Thymus (tissue), 11 donors: Measurements from ENCODE around the gene SYPL2. TPM values are rescaled to one million over a fixed set of nuclear protein-coding genes. Genes with fewer than 3 reads are reported as not detected.
A peak's percentile ranks its signal among the peaks of the same experiment; 100 is the strongest.

Source experiments
- DNase-seq, 9 donors: peaks; one replicate each; pipeline ENCODE4 v3.0.0-alpha.2; 2013; ENCODE audit warnings: low spot score in 9 of 9, low read depth in 6 of 9, missing footprints in 1 of 9
- H3K27ac ChIP-seq, 2 donors: one replicate each; pipeline ENCODE4 v1.5.1; 2013; ENCODE audit warnings: control low read depth in 1 of 2, low read depth in 1 of 2, low read length in 1 of 2, mild to moderate bottlenecking in 1 of 2, moderate library complexity in 1 of 2
- H3K27me3 ChIP-seq, 2 donors: one replicate each; pipeline ENCODE4 v1.5.1; 2013; ENCODE audit warnings: low read length in 1 of 2; ENCODE audit not compliant: control insufficient read depth in 2 of 2, insufficient read depth in 1 of 2
- H3K36me3 ChIP-seq, 2 donors: one replicate each; pipeline ENCODE4 v1.5.1; 2013; ENCODE audit warnings: low read length in 1 of 2, mild to moderate bottlenecking in 1 of 2, moderate library complexity in 1 of 2; ENCODE audit not compliant: control insufficient read depth in 2 of 2, insufficient read depth in 2 of 2
- H3K4me1 ChIP-seq, 2 donors: one replicate each; pipeline ENCODE4 v1.5.1; 2013; ENCODE audit warnings: low read length in 2 of 2; ENCODE audit not compliant: control insufficient read depth in 2 of 2, insufficient read depth in 2 of 2
- H3K4me3 ChIP-seq, 2 donors: one replicate each; pipeline ENCODE4 v1.5.1; 2013; ENCODE audit warnings: low read length in 2 of 2, control low read depth in 1 of 2, mild to moderate bottlenecking in 1 of 2
- H3K9me3 ChIP-seq, 2 donors: one replicate each; pipeline ENCODE4 v1.5.1; 2013; ENCODE audit warnings: low read length in 1 of 2, mild to moderate bottlenecking in 1 of 2; ENCODE audit not compliant: control insufficient read depth in 2 of 2, insufficient read depth in 1 of 2
- WGBS: extraction: QIAGEN DNeasy Blood & Tissue Kit; methylation state at CpG from one replicate; pipeline ENCODE4 v1.1.7; 2013; 5-methylcytosine and 5-hydroxymethylcytosine counted together
- polyA plus RNA-seq: library from polyadenylated mRNA; stranded (reverse); fragments of 200-250 nt; gene quantifications from one replicate; pipeline ENCODE4 v1.2.3, GENCODE V29; 2013
- total RNA-seq: library from RNA; stranded (reverse); fragments of 120-200 nt; gene quantifications from one replicate; pipeline ENCODE4 v1.2.4, GENCODE V29; 2013
- donor health status: healthy.

SYPL2 gene
- total and polyA plus RNA-seq, 2 donors, result 0.05 to 0.34 TPM

DNA sequence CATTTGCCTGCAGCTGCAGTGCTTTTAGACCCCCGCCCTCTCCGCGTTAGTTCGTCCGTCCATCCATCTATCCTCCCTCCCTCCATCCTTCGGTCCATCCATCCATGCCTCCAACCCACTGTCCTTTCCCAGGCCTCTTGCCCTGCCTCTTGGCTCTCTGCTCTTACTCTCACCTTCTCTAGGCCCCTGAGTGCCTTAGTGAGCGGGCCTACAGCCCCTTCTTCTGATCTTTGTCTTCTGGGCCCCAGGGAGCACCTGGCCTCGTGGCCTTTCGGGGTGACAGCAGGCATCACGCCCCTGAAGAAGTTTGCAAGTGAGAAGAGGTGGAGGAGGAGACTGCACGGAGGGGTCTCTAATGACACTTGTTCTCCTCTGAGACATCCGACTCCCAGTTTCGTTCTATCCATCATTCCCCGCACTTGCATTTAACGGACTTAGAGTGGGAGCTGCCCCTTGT, 18.2 kb downstream of the SYPL2 start:
- peaks cover 5 to 21% of the 10 kb centered on the region in 2 donors for H3K4me1 ChIP-seq
- 46% methylated on average over 15 of the region's 15 CpGs for WGBS
- peaks cover 29 to 30% of the 10 kb centered on the region in 2 donors for H3K36me3 ChIP-seq
- H3K4me3 ChIP-seq, result peak overlapping the region; percentile 51 to 75
- DNase-seq, result no peak
- peaks cover 0 to 3% of the 10 kb centered on the region in 2 donors for H3K9me3 ChIP-seq
- peak overlapping the region in 1 of 2 donors; percentile 28 for H3K27ac ChIP-seq
- peaks cover 0 to 37% of the 10 kb centered on the region in 2 donors for H3K27me3 ChIP-seq

DNA sequence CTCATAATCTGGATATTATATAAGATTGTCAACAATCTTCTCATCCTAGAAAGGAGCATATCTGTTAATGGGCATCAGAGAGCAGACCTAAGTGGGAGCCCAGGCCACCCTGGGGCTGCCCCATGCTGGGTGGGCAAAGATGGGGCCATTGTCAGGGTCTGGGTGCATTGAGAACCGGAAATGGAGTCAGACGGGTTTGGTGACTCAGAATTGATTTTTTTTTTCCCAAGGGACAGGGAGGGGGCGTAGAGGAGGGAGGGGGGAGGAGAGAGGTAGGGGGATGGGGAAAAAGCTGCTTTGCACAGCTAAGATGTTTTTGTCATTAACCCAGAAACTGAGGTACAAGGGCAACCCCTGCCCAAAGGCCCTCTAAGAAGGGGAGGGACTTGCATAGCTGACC, 18.7 kb downstream of the SYPL2 start:
- Histone ChIP-seq H3K4me1 (peaks cover 5 to 21% of the 10 kb centered on the region in 2 donors), H3K4me3 (peak overlapping the region in 1 of 2 donors; percentile 51)
- WGBS, result 68% methylated on average over 3 of the region's 3 CpGs

DNA sequence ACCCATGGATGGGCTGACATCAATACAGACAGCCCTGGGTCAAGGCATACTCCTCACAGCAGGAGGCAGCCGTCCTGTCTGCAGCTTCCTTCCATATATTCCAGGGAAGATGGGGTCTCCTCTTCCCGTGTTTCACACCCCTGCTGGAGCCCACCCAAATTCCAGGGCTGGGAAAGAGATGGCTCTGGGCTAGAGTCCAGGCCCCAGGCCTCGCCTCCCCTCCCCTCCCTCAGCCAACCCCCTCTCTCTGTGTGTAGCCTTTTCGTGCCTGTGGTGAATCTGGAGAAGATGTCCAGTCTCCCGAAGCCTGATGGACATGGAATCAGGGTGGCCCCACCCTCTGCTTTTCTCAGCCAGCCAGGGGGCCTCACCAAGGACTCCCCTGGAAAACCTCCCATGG, 20.9 kb downstream of the SYPL2 start:
- Histone ChIP-seq H3K4me3 (no peak overlapping the region), H3K36me3 (peaks cover 45 to 55% of the 10 kb centered on the region in 2 donors), H3K9me3 (no peaks in the 10 kb centered on the region), H3K27ac (no peak overlapping the region), H3K4me1 (peaks cover 5 to 25% of the 10 kb centered on the region in 2 donors), H3K27me3 (peaks cover 0 to 10% of the 10 kb centered on the region in 2 donors)
- DNase-seq, result no peak
- WGBS, result 94% methylated on average over 5 of the region's 5 CpGs

More for the DNA sequence above, 18.7 kb downstream of the SYPL2 start:
- Histone ChIP-seq H3K27ac (no peak overlapping the region), H3K9me3 (no peaks in the 10 kb centered on the region), H3K27me3 (peaks cover 0 to 32% of the 10 kb centered on the region in 2 donors), H3K36me3 (peaks cover 34% of the 10 kb centered on the region in 2 donors)
- DNase-seq, result no peak

DNA sequence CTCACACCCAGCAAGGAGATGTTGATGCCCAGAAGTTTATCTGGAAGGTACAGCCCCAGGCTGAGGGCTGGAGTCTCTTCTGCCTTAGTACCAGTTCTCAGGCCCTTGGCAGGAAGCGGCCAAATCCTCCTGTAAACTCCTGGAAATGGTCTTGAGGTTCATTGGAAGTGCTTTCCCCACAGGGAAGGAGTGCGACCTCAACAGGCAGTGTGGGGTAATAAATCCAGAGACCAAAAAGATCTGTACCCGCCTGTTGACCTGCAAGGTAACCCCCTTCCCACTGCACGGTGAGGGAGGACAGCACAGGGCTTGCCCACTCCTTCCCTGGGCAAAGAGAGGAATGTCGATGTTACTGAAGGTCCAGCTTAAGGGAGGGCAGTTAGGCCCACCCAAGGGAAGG, 21.9 kb downstream of the SYPL2 start:
- no peak overlapping the region for H3K4me3 ChIP-seq
- H3K9me3 ChIP-seq, result no peaks in the 10 kb centered on the region
- peaks cover 5 to 22% of the 10 kb centered on the region in 2 donors for H3K4me1 ChIP-seq
- 96% methylated on average over 5 of the region's 5 CpGs for WGBS
- DNase-seq, result no peak
- H3K36me3 ChIP-seq, result peaks cover 45 to 56% of the 10 kb centered on the region in 2 donors
- H3K27ac ChIP-seq, result no peak overlapping the region
- peaks cover 0 to 2% of the 10 kb centered on the region in 2 donors for H3K27me3 ChIP-seq

DNA sequence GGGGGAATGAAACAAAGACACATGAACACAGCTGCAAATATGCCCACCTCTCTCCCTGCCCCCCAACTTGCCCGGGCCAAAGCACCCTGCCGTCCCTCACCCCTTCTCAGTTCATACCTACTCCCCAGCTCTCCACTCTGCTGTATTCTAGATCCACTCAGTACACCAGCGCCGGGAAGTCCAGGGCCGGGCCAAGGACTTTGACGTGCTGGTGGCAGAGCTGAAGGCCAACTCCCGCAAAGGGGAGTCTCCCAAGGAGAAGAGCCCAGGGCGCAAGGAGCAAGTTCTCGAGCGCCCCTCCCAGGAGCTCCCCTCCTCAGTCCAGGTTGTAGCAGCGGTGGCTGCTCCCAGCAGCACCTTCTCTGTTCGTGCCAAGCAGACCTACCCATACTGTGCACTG, 22.4 kb downstream of the SYPL2 start:
- H3K4me3 ChIP-seq, result no peak overlapping the region
- no peaks in the 10 kb centered on the region for H3K27me3 ChIP-seq
- peaks cover 8 to 24% of the 10 kb centered on the region in 2 donors for H3K4me1 ChIP-seq
- H3K27ac ChIP-seq, result no peak overlapping the region
- 95% methylated on average over 12 of the region's 12 CpGs for WGBS
- no peaks in the 10 kb centered on the region for H3K9me3 ChIP-seq
- no peak for DNase-seq
- H3K36me3 ChIP-seq, result peaks cover 45 to 56% of the 10 kb centered on the region in 2 donors

DNA sequence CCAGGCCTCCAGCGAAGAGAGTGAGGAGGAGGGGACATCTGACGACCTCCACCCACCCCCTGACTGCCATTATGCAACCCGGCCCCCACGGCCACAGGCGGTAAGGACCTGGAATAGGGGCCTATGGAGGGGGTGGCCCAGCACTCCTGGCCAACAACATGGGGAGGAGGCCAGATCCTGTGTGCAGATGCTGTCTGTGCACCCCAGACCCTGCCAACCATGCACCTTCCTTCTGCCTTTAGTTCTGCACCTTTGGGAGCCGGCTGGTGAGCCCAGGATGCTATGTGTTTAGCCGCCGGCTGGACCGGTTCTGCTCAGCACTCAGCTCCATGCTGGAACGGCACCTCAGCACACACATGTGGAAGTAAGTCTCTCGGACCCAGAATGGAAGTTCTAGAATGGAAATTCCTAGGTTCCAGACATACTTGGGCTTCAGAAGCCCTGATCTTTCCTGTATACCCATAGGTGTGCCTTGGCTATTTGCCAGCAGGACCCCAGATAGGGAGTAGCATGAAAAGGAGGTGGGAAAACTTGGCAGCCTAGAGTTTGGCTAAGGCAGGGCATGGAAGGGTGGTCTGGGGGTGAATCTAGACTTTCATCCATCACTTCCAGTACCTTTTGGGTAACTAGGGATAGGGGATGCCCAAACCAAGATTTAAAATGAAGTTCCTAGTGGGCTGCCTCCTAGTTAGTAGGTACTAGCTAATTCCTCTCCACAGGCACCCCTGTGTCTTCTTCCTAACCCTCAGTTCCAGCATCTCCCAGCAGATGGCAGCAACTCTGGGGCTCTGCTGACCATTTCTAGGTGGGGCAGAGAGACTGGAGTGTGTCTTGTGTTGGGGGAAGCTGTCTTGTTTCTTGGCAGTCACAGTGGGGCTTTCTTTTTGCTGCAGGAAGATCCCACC, 23.9 kb downstream of the SYPL2 start:
- WGBS, result 96% methylated on average over 11 of the region's 11 CpGs
- peaks cover 7 to 25% of the 10 kb centered on the region in 2 donors for H3K4me1 ChIP-seq
- no peak overlapping the region for H3K4me3 ChIP-seq
- peak in 5 of 9 donors; percentile 55 to 83 (median 66) for DNase-seq
- H3K27me3 ChIP-seq, result no peaks in the 10 kb centered on the region
- no peak overlapping the region for H3K27ac ChIP-seq
- H3K36me3 ChIP-seq, result peaks cover 45 to 56% of the 10 kb centered on the region in 2 donors
- H3K9me3 ChIP-seq, result no peaks in the 10 kb centered on the region

DNA sequence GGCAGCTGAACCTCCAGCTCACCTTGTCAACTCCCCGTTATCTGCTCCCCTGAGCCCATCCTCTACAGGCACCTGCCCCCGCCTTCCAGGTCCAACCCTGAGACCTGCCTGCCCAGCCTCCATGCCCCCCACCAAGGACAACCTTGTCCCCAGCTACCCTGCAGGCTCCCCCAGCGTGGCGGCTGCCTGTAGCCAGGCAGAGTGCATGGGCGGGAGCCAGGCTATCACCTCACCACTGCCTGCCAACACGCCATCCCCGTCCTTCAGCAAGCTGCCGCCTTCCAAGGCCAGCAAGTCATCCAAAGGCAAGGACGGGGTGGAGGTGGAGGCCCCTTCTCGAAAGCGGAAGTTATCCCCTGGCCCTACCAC, 24.6 kb downstream of the SYPL2 start:
- H3K4me3 ChIP-seq, result no peak overlapping the region
- peaks cover 51 to 59% of the 10 kb centered on the region in 2 donors for H3K36me3 ChIP-seq
- no peaks in the 10 kb centered on the region for H3K9me3 ChIP-seq
- no peak overlapping the region for H3K27ac ChIP-seq
- peaks cover 7 to 25% of the 10 kb centered on the region in 2 donors for H3K4me1 ChIP-seq
- DNase-seq, result no peak
- H3K27me3 ChIP-seq, result no peaks in the 10 kb centered on the region
- WGBS, result 96% methylated on average over 11 of the region's 11 CpGs

DNA sequence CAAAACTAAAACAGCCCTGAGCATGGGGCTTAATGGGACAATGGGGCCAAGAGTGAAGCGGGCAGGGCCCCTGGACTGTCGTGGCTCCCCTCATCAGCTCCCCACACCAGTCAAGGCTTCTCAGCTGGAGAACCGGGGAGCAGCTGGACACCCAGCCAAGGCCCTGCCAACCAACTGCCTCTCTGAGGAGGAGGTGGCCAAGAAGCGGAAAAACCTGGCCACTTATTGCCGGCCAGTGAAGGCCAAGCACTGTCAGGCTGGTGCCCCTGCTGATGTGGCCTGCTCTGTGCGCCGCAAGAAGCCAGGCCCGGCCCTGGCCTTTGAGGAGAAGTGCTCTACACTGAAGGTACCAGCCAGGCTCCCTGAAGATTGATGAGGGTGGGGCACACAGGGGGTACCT, 25.0 kb downstream of the SYPL2 start:
- WGBS, result 96% methylated on average over 8 of the region's 8 CpGs
- H3K27ac ChIP-seq, result no peak overlapping the region
- H3K4me1 ChIP-seq, result peaks cover 7 to 25% of the 10 kb centered on the region in 2 donors
- no peaks in the 10 kb centered on the region for H3K27me3 ChIP-seq
- H3K9me3 ChIP-seq, result no peaks in the 10 kb centered on the region
- H3K4me3 ChIP-seq, result no peak overlapping the region
- peaks cover 51 to 59% of the 10 kb centered on the region in 2 donors for H3K36me3 ChIP-seq
- DNase-seq, result no peak

DNA sequence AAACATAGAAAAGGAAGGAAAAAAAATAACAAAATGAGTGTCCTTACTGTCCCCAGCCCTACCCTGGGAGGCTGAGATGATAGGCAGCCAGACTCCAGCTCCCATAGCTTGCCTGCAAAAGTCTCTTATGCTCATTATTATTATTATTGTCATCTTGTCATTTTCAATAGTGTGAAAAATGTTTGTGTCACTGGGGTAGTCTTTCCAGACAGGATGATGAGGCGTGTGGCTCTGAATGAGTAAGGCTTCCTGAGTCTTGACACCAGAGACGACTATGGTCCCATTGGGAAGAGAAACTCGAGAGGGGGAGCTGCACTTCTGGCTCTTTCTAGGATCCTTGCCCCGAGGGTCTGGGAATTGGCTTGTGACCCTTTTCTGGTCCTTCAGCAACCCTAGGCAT, 26.4 kb downstream of the SYPL2 start:
- 97% methylated on average over 4 of the region's 4 CpGs for WGBS
- Histone ChIP-seq H3K36me3 (peaks cover 55 to 63% of the 10 kb centered on the region in 2 donors), H3K4me3 (no peak overlapping the region)

More for the DNA sequence above, 26.4 kb downstream of the SYPL2 start:
- no peak for DNase-seq
- Histone ChIP-seq H3K27ac (no peak overlapping the region), H3K4me1 (peaks cover 7 to 37% of the 10 kb centered on the region in 2 donors), H3K27me3 (no peaks in the 10 kb centered on the region), H3K9me3 (no peaks in the 10 kb centered on the region)
